GM18507 (cell line): Measurements from ENCODE around the gene ZNF136.

Experiments used
- DNase-seq: peaks from one replicate; pipeline ENCODE4 v3.0.0; 2011; ENCODE audit warnings: low read depth; ENCODE audit not compliant: insufficient read length; ENCODE audit errors: extremely low spot score
- FAIRE-seq: peaks from 2 replicates; lab custom pipeline; 2011; peaks lifted over from hg19 to GRCh38; lab: Jason Lieb, UNC

ZNF136 gene

GRCh38 chr19:12180377-12180776, 17.5 kb downstream of the ZNF136 start:
- FAIRE-seq (no peak), DNase-seq (no peak)

DNA sequence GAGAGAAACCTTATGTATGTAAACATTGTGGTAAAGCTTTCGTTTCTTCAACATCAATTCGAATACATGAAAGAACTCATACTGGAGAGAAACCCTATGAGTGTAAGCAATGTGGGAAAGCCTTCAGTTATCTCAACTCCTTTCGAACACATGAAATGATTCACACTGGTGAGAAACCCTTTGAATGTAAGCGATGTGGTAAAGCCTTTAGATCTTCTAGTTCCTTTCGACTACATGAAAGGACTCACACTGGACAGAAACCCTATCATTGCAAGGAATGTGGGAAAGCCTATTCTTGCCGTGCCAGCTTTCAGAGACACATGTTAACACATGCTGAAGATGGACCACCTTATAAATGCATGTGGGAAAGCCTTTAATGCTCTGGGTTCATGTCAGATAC, 24.7 kb downstream of the ZNF136 start:
- no peak for DNase-seq
- no peak for FAIRE-seq

- no peak for FAIRE-seq
- no peak for DNase-seq
These were observed 32.2 kb downstream of the ZNF136 start for GRCh38 chr19:12194827-12195731.

GRCh38 chr19:12198136-12198535, 35.2 kb downstream of the ZNF136 start:
- FAIRE-seq (no peak), DNase-seq (no peak)

DNA sequence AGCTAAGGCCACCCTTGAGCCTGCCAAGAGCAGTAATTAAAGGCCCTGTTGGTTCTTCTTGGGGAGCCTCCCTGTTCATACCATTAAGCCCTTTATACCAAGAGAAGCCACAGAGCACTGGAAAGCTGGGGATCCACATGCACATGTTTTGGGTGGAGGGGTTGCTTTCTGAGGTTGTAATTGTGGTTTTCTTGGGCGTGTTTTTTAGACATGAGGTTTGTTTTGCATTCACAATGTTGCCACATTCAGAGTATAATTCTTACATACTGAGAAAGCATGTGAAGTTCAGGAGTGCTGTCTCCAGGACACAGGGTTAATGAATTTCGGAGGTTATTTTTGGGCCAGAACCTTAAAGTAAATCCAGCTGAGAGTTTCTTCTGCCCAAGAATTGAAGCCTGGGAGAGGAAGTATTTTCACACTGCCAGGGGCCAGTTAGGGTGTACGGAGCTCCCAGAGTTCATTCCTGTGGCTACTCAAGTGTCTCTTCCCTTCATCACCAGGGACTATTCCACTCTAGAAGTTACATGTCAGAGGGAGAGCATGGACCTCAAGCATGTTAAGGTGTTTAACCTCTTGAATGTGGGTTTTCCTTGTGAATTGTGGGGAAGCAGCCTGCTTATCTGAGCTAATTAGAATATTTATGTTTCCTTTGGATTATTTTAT, 37.0 kb downstream of the ZNF136 start:
- DNase-seq (no peak), FAIRE-seq (no peak)

- no peak for FAIRE-seq
- DNase-seq, result no peak
These were observed 39.4 kb downstream of the ZNF136 start for GRCh38 chr19:12202250-12202649.

DNA sequence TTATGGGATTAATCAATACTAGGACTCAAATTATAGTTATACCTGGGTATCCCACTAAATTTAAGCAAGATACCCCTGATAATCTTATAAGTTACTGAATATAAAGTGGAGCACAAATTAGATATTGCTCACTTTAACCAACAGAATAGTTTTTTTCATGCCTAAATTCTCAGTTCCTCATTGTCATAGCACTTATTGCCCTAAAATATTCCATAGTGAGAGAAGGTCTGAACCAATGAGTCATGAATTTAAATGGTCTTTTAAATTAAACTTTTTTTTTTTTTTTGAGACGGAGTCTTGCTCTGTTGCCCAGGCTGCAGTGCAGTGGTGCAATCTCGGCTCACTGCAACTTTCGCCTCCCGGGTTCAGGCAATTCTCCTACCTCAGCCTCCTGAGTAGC, 42.4 kb downstream of the ZNF136 start:
- no peak for FAIRE-seq
- DNase-seq, result no peak

- FAIRE-seq (no peak), DNase-seq (no peak)
These were observed 45.3 kb downstream of the ZNF136 start for GRCh38 chr19:12208221-12208620.

GRCh38 chr19:12217332-12217731, 54.4 kb downstream of the ZNF136 start:
- FAIRE-seq (no peak), DNase-seq (no peak)

- FAIRE-seq, result no peak
- DNase-seq, result no peak
These were observed 60.2 kb downstream of the ZNF136 start for GRCh38 chr19:12222980-12223630.

DNA sequence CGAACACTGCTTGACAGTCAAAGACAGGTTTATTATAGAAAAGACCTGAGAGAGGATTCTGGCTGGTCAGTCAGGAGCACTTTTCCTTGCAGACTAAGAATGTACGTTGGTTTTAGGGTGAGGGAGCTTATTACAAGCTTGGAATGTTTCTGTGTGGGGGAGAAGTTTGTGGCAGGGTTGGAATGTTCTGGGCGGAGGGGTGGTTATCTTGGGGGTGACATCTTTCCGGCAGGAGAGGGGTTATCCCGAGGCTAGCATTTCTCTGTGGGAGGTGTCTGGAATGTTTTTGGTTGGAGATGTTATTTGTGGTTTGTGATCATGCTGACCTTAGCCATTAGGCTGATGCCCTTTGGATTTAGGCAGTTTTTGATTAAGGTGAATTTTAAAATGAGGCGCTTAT, 61.8 kb downstream of the ZNF136 start:
- DNase-seq, result no peak
- FAIRE-seq, result no peak

GRCh38 chr19:12229990-12230389, 67.1 kb downstream of the ZNF136 start:
- DNase-seq (no peak), FAIRE-seq (no peak)

DNA sequence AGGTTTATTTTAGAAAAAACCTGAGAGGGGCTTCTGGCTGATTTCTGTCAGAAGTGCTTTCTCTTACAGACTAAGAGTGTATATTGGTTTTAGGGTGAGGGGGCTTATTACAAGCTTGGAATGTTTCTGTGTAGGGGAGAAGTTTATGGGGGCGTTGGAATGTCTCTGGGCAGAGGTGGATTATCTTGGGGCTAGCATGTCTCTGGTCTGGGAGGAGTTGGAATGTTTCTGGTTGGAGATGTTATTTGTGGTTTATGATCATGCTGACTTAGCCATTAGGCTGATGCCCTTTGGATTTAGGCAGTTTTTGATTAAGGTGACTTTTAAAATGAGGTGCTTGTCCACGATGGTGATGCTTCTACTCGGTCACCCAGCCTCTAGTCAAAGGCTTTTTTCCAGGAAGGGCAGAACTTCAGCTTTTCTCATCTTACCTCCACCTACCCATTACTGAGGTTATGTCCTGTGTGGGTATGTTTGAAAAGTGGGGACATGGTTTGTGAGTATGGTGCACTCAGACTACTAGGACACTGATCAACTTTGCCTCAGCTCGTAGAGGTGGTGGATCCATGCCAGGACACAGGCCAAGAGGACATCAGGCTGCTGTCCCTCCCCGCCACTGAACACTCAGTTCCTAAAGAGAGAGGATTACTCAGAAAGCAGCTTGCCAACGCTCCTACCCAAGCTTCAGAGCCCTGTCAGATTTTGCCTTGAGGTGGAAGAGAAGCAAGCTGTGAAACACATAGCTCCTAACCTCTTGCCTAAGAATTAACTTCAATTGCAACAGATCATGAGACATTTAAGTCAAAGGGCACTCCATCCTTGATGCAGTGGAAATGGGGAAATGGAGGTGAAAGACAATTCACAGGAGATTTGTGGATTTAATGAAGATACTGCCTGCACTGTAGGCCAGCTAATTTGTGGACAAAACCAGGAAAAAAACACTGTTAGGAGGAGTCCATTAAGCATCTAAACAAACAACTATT, 68.1 kb downstream of the ZNF136 start:
- FAIRE-seq, result no peak
- no peak for DNase-seq

DNA sequence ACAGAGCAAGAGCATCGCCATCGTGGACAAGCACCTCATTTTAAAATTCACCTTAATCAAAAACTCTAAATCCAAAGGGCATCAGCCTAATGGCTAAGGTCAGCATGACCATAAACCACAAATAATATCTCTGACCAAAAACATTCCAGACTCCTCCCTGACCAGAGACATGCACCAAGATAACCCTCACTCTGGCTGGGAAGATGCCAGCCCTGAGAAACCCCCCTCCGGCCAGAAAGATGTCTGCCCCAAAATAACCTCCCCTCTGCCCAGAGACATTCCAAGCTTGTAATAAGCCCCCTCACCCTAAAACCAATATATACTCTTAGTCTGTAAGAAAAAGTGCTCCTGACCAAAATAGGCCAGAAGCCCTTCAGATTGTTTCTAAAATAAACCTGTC, 70.1 kb downstream of the ZNF136 start:
- FAIRE-seq (no peak), DNase-seq (no peak)

- no peak for DNase-seq
- no peak for FAIRE-seq
These were observed 74.4 kb downstream of the ZNF136 start for GRCh38 chr19:12237143-12237839.
